ENCODE results near the gene ADRA2B. TPM values are rescaled to one million over a fixed set of nuclear protein-coding genes. Genes with fewer than 3 reads are reported as not detected.

ADRA2B gene
- total RNA-seq, 4 donors from 2014 or later: 0.27 to 0.32 TPM; not detected in 2

GRCh38 chr2:96113367-96113677 lies 3.0 kb downstream of the ADRA2B start:
- DNase-seq: no peak
- Histone ChIP-seq H3K27me3 (peaks cover 27% of the 10 kb centered on the region), H3K27ac (no peak overlapping the region), H3K4me3 (no peak overlapping the region), H3K9me3 (no peaks in the 10 kb centered on the region), H3K36me3 (no peaks in the 10 kb centered on the region), H3K4me1 (peaks cover 0 to 22% (median 13%) of the 10 kb centered on the region in 4 donors)
- in situ Hi-C loops (cut with MboI; ENCODE audit: low pct_ligation_motif_present in 1 of 4, low pct_unique_long_range_greater_than_20kb in 1 of 4, low sequenced_read_pairs in 3 of 4): loop anchor here in 3 of 4 donors (25.0 kb wide), 1 partner anchor 101 kb away; no protein-coding TSS in a partner anchor
- WGBS, 2 donors (ENCODE audit: low coverage in 1 of 2): 80 to 94% methylated on average over 1 to 3 of the region's 7 CpGs
- intact Hi-C loops (cut with DNase I; ENCODE audit: low total_unique reads): no loop called here
- TF ChIP-seq POLR2AphosphoS5 (IDR thresholded peaks at IDR 0.05) (no peak), POLR2A (IDR thresholded peaks at IDR 0.05) (no peak), EP300 (IDR thresholded peaks at IDR 0.05; ENCODE audit: low read depth) (no peak), CTCF (IDR thresholded peaks at IDR 0.05) (no peak)

- H3K4me3 ChIP-seq: no peak overlapping the region
- 62 to 88% methylated on average over 3 to 9 of the region's 9 CpGs for WGBS, 2 donors (ENCODE audit: low coverage in 1 of 2)
- no peaks in the 10 kb centered on the region for H3K9me3 ChIP-seq
- TF ChIP-seq EP300 (IDR thresholded peaks at IDR 0.05; ENCODE audit: low read depth): no peak
- TF ChIP-seq POLR2A (IDR thresholded peaks at IDR 0.05): no peak
- TF ChIP-seq POLR2AphosphoS5 (IDR thresholded peaks at IDR 0.05): no peak
- no peak for TF ChIP-seq CTCF (IDR thresholded peaks at IDR 0.05)
- H3K27me3 ChIP-seq: peaks cover 21% of the 10 kb centered on the region
- intact Hi-C loops (cut with DNase I; ENCODE audit: low total_unique reads): no loop called here
- peaks cover 0 to 22% (median 13%) of the 10 kb centered on the region in 4 donors for H3K4me1 ChIP-seq
- DNase-seq: no peak
- no peaks in the 10 kb centered on the region for H3K36me3 ChIP-seq
- H3K27ac ChIP-seq: no peak overlapping the region
- in situ Hi-C loops (cut with MboI; ENCODE audit: low pct_ligation_motif_present in 1 of 4, low pct_unique_long_range_greater_than_20kb in 1 of 4, low sequenced_read_pairs in 3 of 4): loop anchor here in 3 of 4 donors (25.0 kb wide), 1 partner anchor 100 kb away; no protein-coding TSS in a partner anchor
These were observed 3.6 kb downstream of the ADRA2B start for GRCh38 chr2:96112501-96113366.

GRCh38 chr2:96111823-96112500 lies 4.4 kb downstream of the ADRA2B start:
- Histone ChIP-seq H3K9me3 (no peaks in the 10 kb centered on the region), H3K4me3 (no peak overlapping the region), H3K36me3 (no peaks in the 10 kb centered on the region), H3K27me3 (peaks cover 15% of the 10 kb centered on the region), H3K4me1 (peaks cover 0 to 16% (median 7%) of the 10 kb centered on the region in 4 donors), H3K27ac (no peak overlapping the region)
- DNase-seq: no peak
- TF ChIP-seq CTCF (IDR thresholded peaks at IDR 0.05) (no peak), POLR2AphosphoS5 (IDR thresholded peaks at IDR 0.05) (no peak), EP300 (IDR thresholded peaks at IDR 0.05; ENCODE audit: low read depth) (no peak), POLR2A (IDR thresholded peaks at IDR 0.05) (no peak)
- intact Hi-C loops (cut with DNase I; ENCODE audit: low total_unique reads) (no loop called here), in situ Hi-C loops (cut with MboI; ENCODE audit: low pct_ligation_motif_present in 1 of 4, low pct_unique_long_range_greater_than_20kb in 1 of 4, low sequenced_read_pairs in 3 of 4) (loop anchor here in 3 of 4 donors (25.0 kb wide), 1 partner anchor 100 kb away; no protein-coding TSS in a partner anchor)
- 77% methylated on average over 7 of the region's 7 CpGs; no CpG with 5 or more reads in 1 of the 2 donors for WGBS, 2 donors (ENCODE audit: low coverage in 1 of 2)

GRCh38 chr2:96111257-96111640 lies 5.1 kb downstream of the ADRA2B start:
- in situ Hi-C loops (cut with MboI; ENCODE audit: low pct_ligation_motif_present in 1 of 4, low pct_unique_long_range_greater_than_20kb in 1 of 4, low sequenced_read_pairs in 3 of 4): loop anchor here in 3 of 4 donors (25.0 kb wide), 1 partner anchor 99 kb away; no protein-coding TSS in a partner anchor
- no peak for TF ChIP-seq EP300 (IDR thresholded peaks at IDR 0.05; ENCODE audit: low read depth)
- no peak for TF ChIP-seq CTCF (IDR thresholded peaks at IDR 0.05)
- no peak for TF ChIP-seq POLR2A (IDR thresholded peaks at IDR 0.05)
- TF ChIP-seq POLR2AphosphoS5 (IDR thresholded peaks at IDR 0.05): no peak
- no peak for DNase-seq
- H3K4me3 ChIP-seq: no peak overlapping the region
- no peaks in the 10 kb centered on the region for H3K9me3 ChIP-seq
- WGBS, 2 donors (ENCODE audit: low coverage in 1 of 2): 57 to 74% methylated on average over 1 to 4 of the region's 4 CpGs
- peaks cover 10% of the 10 kb centered on the region for H3K27me3 ChIP-seq
- no peak overlapping the region for H3K27ac ChIP-seq
- H3K4me1 ChIP-seq: peaks cover 0 to 12% (median 3%) of the 10 kb centered on the region in 4 donors
- H3K36me3 ChIP-seq: no peaks in the 10 kb centered on the region
- intact Hi-C loops (cut with DNase I; ENCODE audit: low total_unique reads): no loop called here
